Fibroblast of villous mesenchyme (primary cell): ENCODE data around the gene SDHA. TPM values are rescaled to one million over a fixed set of nuclear protein-coding genes. Genes with fewer than 3 reads are reported as not detected.

Experiments
- DNase-seq: peaks from one replicate; pipeline ENCODE4 v3.0.0-alpha.2; 2010; ENCODE audit warnings: low read depth
- H3K4me3 ChIP-seq: 2 replicates; pipeline ENCODE4 v1.5.1; 2011; ENCODE audit warnings: low read depth, mild to moderate bottlenecking, low read length
- total RNA-seq: library from RNA; depleted of rRNA; stranded (reverse); fragments of >200 nt; gene quantifications from 2 replicates; pipeline ENCODE4 v1.2.3, GENCODE V29; 2012
- TF ChIP-seq, protein P1 (sequence below): IDR thresholded peaks from 2 replicates; pipeline ENCODE4 v1.5.1; 2012; ENCODE audit warnings: low read depth, mild to moderate bottlenecking, low read length; ENCODE audit not compliant: insufficient read depth

Gene SDHA
- total RNA-seq, 1 donor = 87.2 TPM

- no peak overlapping the region for H3K4me3 ChIP-seq
- TF ChIP-seq, protein P1, sequence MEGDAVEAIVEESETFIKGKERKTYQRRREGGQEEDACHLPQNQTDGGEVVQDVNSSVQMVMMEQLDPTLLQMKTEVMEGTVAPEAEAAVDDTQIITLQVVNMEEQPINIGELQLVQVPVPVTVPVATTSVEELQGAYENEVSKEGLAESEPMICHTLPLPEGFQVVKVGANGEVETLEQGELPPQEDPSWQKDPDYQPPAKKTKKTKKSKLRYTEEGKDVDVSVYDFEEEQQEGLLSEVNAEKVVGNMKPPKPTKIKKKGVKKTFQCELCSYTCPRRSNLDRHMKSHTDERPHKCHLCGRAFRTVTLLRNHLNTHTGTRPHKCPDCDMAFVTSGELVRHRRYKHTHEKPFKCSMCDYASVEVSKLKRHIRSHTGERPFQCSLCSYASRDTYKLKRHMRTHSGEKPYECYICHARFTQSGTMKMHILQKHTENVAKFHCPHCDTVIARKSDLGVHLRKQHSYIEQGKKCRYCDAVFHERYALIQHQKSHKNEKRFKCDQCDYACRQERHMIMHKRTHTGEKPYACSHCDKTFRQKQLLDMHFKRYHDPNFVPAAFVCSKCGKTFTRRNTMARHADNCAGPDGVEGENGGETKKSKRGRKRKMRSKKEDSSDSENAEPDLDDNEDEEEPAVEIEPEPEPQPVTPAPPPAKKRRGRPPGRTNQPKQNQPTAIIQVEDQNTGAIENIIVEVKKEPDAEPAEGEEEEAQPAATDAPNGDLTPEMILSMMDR = no peak
- DNase-seq = no peak
Observed at GRCh38 chr5:198516-199196, 19.5 kb upstream of the SDHA start.

DNA sequence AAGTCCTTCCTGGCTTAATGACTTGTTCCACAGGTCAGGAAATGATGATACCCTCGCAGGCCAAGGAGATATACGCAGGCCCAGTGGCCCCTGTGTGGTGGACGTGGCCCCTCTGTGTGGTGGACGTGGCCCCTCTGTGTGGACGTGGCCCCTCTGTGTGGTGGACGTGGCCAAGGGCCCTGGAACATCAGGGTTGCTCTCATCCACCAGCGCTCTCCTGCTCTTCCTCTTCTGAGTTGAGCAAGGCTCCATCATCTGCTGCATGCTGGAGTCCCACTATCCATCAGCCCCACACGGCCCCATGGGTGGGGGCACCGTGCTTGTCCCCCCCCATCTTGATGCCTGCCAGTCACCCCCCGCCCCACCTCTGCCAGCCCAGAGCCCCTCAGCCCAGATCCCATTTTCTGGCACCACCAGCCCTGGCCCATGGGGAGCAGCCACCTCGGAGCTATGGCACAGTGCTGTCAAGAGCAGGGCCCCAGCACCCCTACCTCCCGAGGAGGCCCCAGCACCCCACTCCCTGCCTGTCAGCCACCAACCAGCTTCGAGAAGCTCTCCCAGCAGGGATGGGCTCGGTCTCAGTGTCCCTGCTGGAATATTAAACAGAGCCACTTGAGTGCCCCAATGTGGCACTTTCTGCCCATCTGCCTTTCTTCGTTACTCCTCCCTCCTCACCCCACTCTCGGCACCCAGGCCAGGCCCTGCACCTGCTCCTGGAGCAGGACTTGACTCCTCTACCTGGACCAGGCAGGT lies 18.7 kb upstream of the SDHA start:
- H3K4me3 ChIP-seq = no peak overlapping the region
- DNase-seq = no peak
- TF ChIP-seq, protein P1 = no peak

- TF ChIP-seq, protein P1 = no peak
- DNase-seq = no peak
- H3K4me3 ChIP-seq = no peak overlapping the region
Observed at GRCh38 chr5:199950-200645, 18.0 kb upstream of the SDHA start.

DNA sequence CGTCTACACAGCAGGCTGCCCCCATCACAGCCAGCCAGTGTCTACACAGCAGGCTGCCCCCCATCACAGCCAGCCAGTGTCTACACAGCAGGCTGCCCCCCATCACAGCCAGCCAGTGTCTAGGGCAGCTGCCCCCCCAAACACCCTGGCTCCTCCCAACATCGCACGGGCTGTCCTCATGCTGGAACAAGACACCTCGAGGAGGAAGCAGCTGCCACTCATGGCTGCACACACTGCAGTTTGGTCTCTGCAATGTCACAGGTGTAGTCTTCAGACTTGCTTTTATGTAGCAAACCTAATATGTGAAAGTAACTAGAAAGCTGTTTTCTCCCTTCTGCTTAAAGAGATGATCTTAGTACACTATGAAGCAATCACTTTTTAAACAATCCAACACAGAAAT lies 17.1 kb upstream of the SDHA start:
- no peak for DNase-seq
- no peak overlapping the region for H3K4me3 ChIP-seq
- TF ChIP-seq, protein P1 = no peak

DNA sequence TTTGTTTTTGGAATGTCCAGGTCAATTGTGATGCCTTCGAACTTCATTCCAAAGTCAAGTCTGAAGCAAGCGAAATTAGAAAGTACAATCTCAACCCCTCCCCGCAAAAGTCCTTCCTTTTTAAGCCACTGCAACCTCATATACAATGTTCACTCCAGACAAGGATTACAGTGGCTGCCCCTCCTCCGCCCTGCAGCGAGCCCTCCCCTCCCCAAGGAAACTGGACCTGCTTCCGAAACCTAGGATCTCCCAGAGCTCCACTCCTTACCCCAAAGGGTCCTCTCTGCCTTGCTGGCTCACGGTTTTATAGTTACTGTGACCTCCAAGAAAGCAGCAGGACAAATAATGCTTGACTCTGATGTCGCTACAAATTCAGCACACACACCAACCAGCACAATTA lies 16.4 kb upstream of the SDHA start:
- TF ChIP-seq, protein P1 = no peak

GRCh38 chr5:203246-203930 lies 14.7 kb upstream of the SDHA start:
- no peak overlapping the region for H3K4me3 ChIP-seq
- TF ChIP-seq, protein P1 = no peak
- no peak for DNase-seq

More for the DNA sequence above, 16.4 kb upstream of the SDHA start:
- H3K4me3 ChIP-seq = no peak overlapping the region
- DNase-seq = no peak
